Cardiac muscle cell (in vitro differentiated cells and primary cell): ENCODE results near the gene TSEN2. TPM values are rescaled to one million over a fixed set of nuclear protein-coding genes. Genes with fewer than 3 reads are reported as not detected.

ENCODE experiments used
- DNase-seq, 2 donors: peaks; one replicate each; pipeline versions ENCODE4 v3.0.0 to v3.0.0-alpha.2; 2010 to 2017; ENCODE audit warnings: low read depth in 1 of 2, low spot score in 1 of 2
- H3K27ac ChIP-seq: fragments of 200-600 bp; sonication (generic); 2 replicates; pipeline ENCODE4 v1.5.1; 2016
- H3K27me3 ChIP-seq: fragments of 200-600 bp; sonication (generic); 2 replicates; pipeline ENCODE4 v1.6.0; 2016; ENCODE audit warnings: control low read depth
- H3K36me3 ChIP-seq: fragments of 200-600 bp; sonication (generic); 2 replicates; pipeline ENCODE4 v1.5.1; 2016; ENCODE audit warnings: control low read depth
- H3K4me1 ChIP-seq: fragments of 200-600 bp; sonication (generic); 2 replicates; pipeline ENCODE4 v1.8.1; 2017; ENCODE audit warnings: low read depth, mild to moderate bottlenecking, mixed run types
- H3K4me3 ChIP-seq: fragments of 200-600 bp; sonication (generic); 2 replicates; pipeline ENCODE4 v1.5.1; 2016; ENCODE audit warnings: mild to moderate bottlenecking
- H3K9me3 ChIP-seq: fragments of 200-600 bp; sonication (generic); 2 replicates; pipeline ENCODE4 v1.5.1; 2017; ENCODE audit warnings: low read depth, mild to moderate bottlenecking, control low read depth
- CTCF ChIP-seq: IDR thresholded peaks from 2 replicates; pipeline ENCODE4 v1.5.1; 2012; ENCODE audit warnings: low read depth, mild to moderate bottlenecking, low read length
- polyA plus RNA-seq: library from polyadenylated mRNA; unstranded; fragments of >200 nt; fragmentation: Nextera tagmentation; extraction: Ambion mirVana; gene quantifications from 2 replicates; pipeline ENCODE4 v1.2.1, GENCODE V29; 2016
- total RNA-seq: library from RNA; depleted of rRNA; stranded (reverse); fragments of >200 nt; gene quantifications from 2 replicates; pipeline ENCODE4 v1.2.3, GENCODE V29; 2016

TSEN2 gene
- total RNA-seq, result 17.1 and 24.4 TPM in 2 replicates
- 25.7 and 36.3 TPM in 2 replicates for polyA plus RNA-seq

DNA sequence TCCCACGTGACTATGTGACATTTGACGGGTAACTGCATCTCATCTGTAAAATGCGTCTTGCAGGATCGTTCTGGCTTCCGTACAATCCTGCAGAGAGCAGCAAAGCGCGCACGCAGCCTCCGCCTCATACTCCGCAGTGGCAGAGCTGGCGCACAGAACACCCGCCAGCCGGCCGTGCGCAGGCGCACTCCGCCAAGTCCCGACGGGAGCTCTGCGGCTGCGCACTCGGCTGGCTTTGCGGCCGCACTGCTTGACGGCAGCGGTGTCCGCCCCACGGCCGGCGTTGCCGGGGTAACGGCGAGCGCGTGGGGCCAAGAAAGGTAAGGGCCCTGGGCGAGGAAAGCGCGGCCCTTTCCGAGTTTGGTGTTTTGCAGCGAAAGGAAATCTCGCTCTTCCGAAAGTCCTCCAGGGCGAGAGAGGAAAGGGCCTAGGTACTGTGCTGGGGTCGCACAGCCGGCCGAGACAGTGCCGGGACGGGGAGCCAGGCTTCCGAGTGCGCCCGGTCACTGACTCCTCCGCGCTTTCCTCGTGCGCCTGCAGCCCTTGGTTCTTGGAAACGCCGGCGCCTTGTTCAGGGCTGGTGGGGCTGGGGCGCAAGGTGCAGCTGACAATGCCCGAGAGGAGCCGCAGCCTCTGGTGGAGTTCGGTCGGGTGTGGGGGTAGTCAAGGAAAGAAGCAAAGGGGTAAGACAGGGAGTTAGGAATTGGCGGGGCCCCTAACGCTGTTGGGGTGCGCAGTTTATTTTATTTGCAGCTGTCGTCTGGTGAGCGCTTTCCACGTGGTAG lies at the start of gene TSEN2:
Gene TSEN2 (plus strand): TSS at position 283 of the 785 bp plus-strand sequence. CDS start 5,321 bp downstream, outside the sequence.
- peak; percentile 97 for DNase-seq
- H3K9me3 ChIP-seq, result no peaks in the 10 kb centered on the region
- no peaks in the 10 kb centered on the region for H3K27me3 ChIP-seq
- peak within 1 kb of the TSS; percentile 86 for H3K27ac ChIP-seq
- peak; percentile 18 for TF ChIP-seq CTCF
- H3K4me3 ChIP-seq, result peak within 1 kb of the TSS; percentile 59
- H3K4me1 ChIP-seq, result peaks cover 15% of the 10 kb centered on the region
- no peaks in the 10 kb centered on the region for H3K36me3 ChIP-seq

GRCh38 chr3:12436514-12437220 lies 47.6 kb upstream of the TSEN2 start:
- Histone ChIP-seq H3K27ac (no peak overlapping the region), H3K27me3 (no peaks in the 10 kb centered on the region), H3K4me1 (no peaks in the 10 kb centered on the region), H3K9me3 (no peaks in the 10 kb centered on the region), H3K36me3 (no peaks in the 10 kb centered on the region), H3K4me3 (no peak overlapping the region)
- TF ChIP-seq CTCF, result no peak
- DNase-seq, result peak in 1 of 2 donors; percentile 79

DNA sequence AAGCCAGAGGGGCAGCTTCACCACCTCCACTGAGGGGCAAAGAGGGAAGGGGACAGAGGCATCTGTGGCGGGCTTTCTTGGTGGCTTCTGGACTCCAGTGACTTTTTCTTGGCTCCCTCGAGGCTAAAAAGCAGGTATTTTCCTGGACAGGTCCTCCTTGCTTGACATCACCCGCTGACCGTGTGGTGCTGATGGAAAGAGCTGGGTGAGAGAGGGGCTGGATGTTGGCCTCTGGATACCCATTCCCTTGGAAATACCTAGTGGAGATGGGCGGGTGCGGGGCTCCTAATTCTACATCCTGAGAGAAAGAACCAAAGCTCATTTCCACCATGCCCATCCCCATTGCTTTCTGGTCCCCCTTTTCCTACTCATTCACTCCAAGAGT lies 47.1 kb upstream of the TSEN2 start:
- Histone ChIP-seq H3K4me3 (no peak overlapping the region), H3K36me3 (no peaks in the 10 kb centered on the region), H3K27ac (no peak overlapping the region), H3K27me3 (no peaks in the 10 kb centered on the region), H3K9me3 (no peaks in the 10 kb centered on the region), H3K4me1 (no peaks in the 10 kb centered on the region)
- DNase-seq, result no peak
- no peak for TF ChIP-seq CTCF

DNA sequence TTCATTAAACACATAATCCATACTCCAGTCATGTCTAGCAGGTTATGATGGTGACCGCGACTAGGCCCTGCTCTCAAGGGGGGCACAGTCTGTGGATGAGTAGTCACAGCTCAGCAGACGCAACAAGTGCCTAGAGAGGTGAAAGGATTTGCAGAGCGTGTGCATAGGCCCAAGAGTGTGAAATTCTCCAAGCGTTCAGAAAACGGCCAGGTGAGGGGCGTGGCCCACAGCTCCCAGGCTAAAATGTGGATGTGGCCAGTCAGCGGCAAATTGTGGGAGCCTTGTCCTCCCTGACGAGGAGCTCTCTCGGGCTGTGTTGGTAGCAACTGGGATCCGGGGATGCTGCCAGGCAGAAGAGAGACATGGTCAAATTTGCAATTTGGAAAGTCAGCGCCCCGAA lies 46.4 kb upstream of the TSEN2 start:
- DNase-seq, result no peak
- H3K27ac ChIP-seq, result no peak overlapping the region
- no peaks in the 10 kb centered on the region for H3K36me3 ChIP-seq
- H3K4me1 ChIP-seq, result peaks cover 6% of the 10 kb centered on the region
- no peak overlapping the region for H3K4me3 ChIP-seq
- TF ChIP-seq CTCF, result no peak
- H3K27me3 ChIP-seq, result no peaks in the 10 kb centered on the region
- H3K9me3 ChIP-seq, result no peaks in the 10 kb centered on the region

- TF ChIP-seq CTCF, result no peak
- no peaks in the 10 kb centered on the region for H3K36me3 ChIP-seq
- no peaks in the 10 kb centered on the region for H3K27me3 ChIP-seq
- H3K27ac ChIP-seq, result no peak overlapping the region
- DNase-seq, result no peak
- no peak overlapping the region for H3K4me3 ChIP-seq
- H3K4me1 ChIP-seq, result peaks cover 6% of the 10 kb centered on the region
- H3K9me3 ChIP-seq, result no peaks in the 10 kb centered on the region
Measured at GRCh38 chr3:12438318-12438717, 46.0 kb upstream of the TSEN2 start.
